SU-DHL-6 (cell line): ENCODE results near the gene ANP32B.
"Not testable (repeated sequence)": the region's sequence is repeated elsewhere in the genome, so short reads cannot be mapped to it uniquely, and the experiment has no call there.

ENCODE experiments used
- H2AFZ ChIP-seq: fragments of 200-600 bp; sonication (generic); 2 replicates; pipeline ENCODE4 v1.6.1; 2014; ENCODE audit warnings: low read depth, mild to moderate bottlenecking, moderate library complexity, mixed read lengths, antibody characterized with exemption, low read length; ENCODE audit not compliant: severe bottlenecking
- H3F3A ChIP-seq: fragments of 200-600 bp; shearing (Covaris generic); 2 replicates; pipeline ENCODE4 v1.6.0; 2016; ENCODE audit warnings: antibody characterized with exemption, mild to moderate bottlenecking; ENCODE audit not compliant: insufficient read depth
- H3K27ac ChIP-seq: fragments of 200-600 bp; sonication (generic); 2 replicates; pipeline ENCODE4 v1.5.1; 2016; ENCODE audit warnings: low read depth, mild to moderate bottlenecking, low read length, moderate library complexity, mixed read lengths
- H3K27me3 ChIP-seq: fragments of 200-600 bp; sonication (generic), shearing (Covaris generic); 2 replicates; pipeline ENCODE4 v1.6.0; 2014; ENCODE audit warnings: mild to moderate bottlenecking, low read length
- H3K36me3 ChIP-seq: fragments of 200-600 bp; sonication (generic); 2 replicates; pipeline ENCODE4 v1.6.1; 2014; ENCODE audit warnings: mild to moderate bottlenecking, low read length, mixed read lengths
- H3K4me2 ChIP-seq: fragments of 300-600, 200-600 bp; shearing (Covaris generic), sonication (generic); 2 replicates; pipeline ENCODE4 v1.6.0; 2014; ENCODE audit warnings: low read length, low read depth, mild to moderate bottlenecking; ENCODE audit not compliant: poor library complexity, severe bottlenecking
- H3K4me3 ChIP-seq: fragments of 200-600 bp; sonication (generic); 2 replicates; pipeline ENCODE4 v1.5.1; 2014; ENCODE audit warnings: antibody characterized with exemption, low read length, mild to moderate bottlenecking, mixed read lengths; ENCODE audit not compliant: insufficient read depth, poor library complexity, severe bottlenecking
- H3K79me2 ChIP-seq: fragments of 200-600 bp; sonication (generic); 2 replicates; pipeline ENCODE4 v1.6.1; 2014; ENCODE audit warnings: mild to moderate bottlenecking, low read length, moderate library complexity; ENCODE audit not compliant: insufficient read depth
- H3K9ac ChIP-seq: fragments of 200-600 bp; sonication (generic); 2 replicates; pipeline ENCODE4 v1.7.0; 2014; ENCODE audit warnings: mild to moderate bottlenecking, low read length
- H3K9me2 ChIP-seq: fragments of 200-600 bp; sonication (generic); replicated peaks from 2 replicates; pipeline ENCODE4 v1.6.1; 2014; ENCODE audit warnings: low read length; ENCODE audit not compliant: insufficient read depth
- H3K9me3 ChIP-seq: fragments of 200-600 bp; sonication (generic); 2 replicates; pipeline ENCODE4 v1.6.1; 2014; ENCODE audit warnings: low read length, mixed read lengths; ENCODE audit not compliant: insufficient read depth
- H4K20me1 ChIP-seq: fragments of 200-600 bp; sonication (generic); 2 replicates; pipeline ENCODE4 v1.6.1; 2014; ENCODE audit warnings: low read depth, mild to moderate bottlenecking, antibody characterized with exemption, low read length, moderate library complexity, mixed read lengths
- EZH2phosphoT487 ChIP-seq: fragments of 200-600 bp; sonication (generic), shearing (Covaris generic); conservative IDR thresholded peaks from 2 replicates; pipeline ENCODE4 v1.6.1; 2018; ENCODE audit warnings: mild to moderate bottlenecking, antibody characterized with exemption, low read length, moderate library complexity, mixed read lengths
- TF ChIP-seq, protein P1 (sequence below): fragments of 200-600 bp; sonication (generic); IDR thresholded peaks from one replicate; pipeline ENCODE4 v1.5.1; 2017; ENCODE audit warnings: antibody characterized with exemption, mild to moderate bottlenecking, low read length, moderate library complexity; ENCODE audit not compliant: insufficient read depth, poor library complexity, severe bottlenecking

The ANP32B gene

DNA sequence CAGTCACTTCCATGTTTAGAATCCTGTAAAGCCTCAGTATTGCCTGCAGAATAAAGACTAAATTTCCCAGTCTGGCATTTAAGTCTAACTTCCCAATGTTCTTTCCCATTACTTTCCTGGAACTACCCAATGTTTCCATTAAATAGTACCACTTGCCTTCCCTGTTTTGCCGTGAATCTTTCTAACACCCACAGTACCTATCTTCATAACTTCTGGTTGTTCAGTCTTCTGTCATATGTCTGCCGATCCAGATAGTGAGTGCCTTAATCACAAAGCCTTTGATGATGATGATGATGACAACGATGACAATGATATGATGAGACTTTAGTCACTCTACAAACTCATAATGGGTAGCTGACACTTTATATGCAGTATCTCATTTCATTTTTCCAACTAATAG is 38.5 kb upstream of the ANP32B start:
- H3K9ac ChIP-seq = no peak overlapping the region
- TF ChIP-seq EZH2phosphoT487 = no peak
- TF ChIP-seq, protein P1, sequence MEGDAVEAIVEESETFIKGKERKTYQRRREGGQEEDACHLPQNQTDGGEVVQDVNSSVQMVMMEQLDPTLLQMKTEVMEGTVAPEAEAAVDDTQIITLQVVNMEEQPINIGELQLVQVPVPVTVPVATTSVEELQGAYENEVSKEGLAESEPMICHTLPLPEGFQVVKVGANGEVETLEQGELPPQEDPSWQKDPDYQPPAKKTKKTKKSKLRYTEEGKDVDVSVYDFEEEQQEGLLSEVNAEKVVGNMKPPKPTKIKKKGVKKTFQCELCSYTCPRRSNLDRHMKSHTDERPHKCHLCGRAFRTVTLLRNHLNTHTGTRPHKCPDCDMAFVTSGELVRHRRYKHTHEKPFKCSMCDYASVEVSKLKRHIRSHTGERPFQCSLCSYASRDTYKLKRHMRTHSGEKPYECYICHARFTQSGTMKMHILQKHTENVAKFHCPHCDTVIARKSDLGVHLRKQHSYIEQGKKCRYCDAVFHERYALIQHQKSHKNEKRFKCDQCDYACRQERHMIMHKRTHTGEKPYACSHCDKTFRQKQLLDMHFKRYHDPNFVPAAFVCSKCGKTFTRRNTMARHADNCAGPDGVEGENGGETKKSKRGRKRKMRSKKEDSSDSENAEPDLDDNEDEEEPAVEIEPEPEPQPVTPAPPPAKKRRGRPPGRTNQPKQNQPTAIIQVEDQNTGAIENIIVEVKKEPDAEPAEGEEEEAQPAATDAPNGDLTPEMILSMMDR = no peak
- H3K27ac ChIP-seq = no peak overlapping the region
- H3K27me3 ChIP-seq = no peaks in the 10 kb centered on the region
- no peak overlapping the region for H2AFZ ChIP-seq
- H3F3A ChIP-seq = no peaks in the 10 kb centered on the region
- no peaks in the 10 kb centered on the region for H3K36me3 ChIP-seq
- no peak overlapping the region for H3K4me3 ChIP-seq
- no peaks in the 10 kb centered on the region for H3K9me2 ChIP-seq
- H3K4me2 ChIP-seq = no peak overlapping the region
- H3K79me2 ChIP-seq = no peaks in the 10 kb centered on the region
- H4K20me1 ChIP-seq = no peaks in the 10 kb centered on the region
- no peaks in the 10 kb centered on the region for H3K9me3 ChIP-seq

DNA sequence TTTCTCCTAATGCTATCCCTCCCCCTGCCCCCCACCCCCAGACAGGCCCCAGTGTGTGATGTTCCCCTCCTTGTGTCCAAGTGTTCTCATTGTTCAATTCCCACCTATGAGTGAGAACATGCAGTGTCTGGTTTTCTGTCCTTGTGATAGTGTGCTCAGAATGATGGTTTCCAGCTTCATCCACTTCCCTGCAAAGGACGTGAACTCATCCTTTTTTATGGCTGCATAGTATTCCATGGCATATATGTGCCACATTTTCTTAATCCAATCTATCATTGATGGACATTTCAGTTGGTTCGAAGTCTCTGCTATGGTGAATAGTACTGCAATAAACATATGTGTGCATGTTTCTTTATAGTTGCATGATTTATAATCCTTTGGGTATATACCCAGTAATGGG is 37.7 kb upstream of the ANP32B start:
- not testable (repeated sequence) for H3K4me2 ChIP-seq, H2AFZ ChIP-seq, H4K20me1 ChIP-seq, H3F3A ChIP-seq, H3K9me2 ChIP-seq, H3K27me3 ChIP-seq, H3K4me3 ChIP-seq, H3K9ac ChIP-seq, H3K27ac ChIP-seq, H3K79me2 ChIP-seq, H3K36me3 ChIP-seq, H3K9me3 ChIP-seq

DNA sequence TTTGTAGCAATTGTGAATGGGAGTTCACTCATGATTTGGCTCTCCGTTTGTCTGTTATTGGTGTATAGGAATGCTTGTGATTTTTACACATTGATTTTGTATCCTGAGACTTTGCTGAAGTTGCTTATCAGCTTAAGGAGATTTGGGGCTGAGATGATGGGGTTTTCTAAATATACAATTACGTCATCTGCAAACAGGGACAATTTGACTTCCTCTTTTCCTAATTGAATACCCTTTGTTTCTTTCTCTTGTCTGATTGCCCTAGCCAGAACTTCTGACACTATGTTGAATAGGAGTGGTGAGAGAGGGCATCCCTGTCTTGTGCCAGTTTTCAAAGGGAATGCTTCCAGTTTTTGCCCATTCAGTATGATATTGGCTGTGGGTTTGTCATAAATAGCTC is 36.0 kb upstream of the ANP32B start:
- not testable (repeated sequence) for H3K9me3 ChIP-seq, H4K20me1 ChIP-seq, H3K79me2 ChIP-seq, H3K27me3 ChIP-seq, H3K9ac ChIP-seq, H3K36me3 ChIP-seq, H3F3A ChIP-seq, H3K9me2 ChIP-seq, H2AFZ ChIP-seq, H3K27ac ChIP-seq, H3K4me3 ChIP-seq, H3K4me2 ChIP-seq

DNA sequence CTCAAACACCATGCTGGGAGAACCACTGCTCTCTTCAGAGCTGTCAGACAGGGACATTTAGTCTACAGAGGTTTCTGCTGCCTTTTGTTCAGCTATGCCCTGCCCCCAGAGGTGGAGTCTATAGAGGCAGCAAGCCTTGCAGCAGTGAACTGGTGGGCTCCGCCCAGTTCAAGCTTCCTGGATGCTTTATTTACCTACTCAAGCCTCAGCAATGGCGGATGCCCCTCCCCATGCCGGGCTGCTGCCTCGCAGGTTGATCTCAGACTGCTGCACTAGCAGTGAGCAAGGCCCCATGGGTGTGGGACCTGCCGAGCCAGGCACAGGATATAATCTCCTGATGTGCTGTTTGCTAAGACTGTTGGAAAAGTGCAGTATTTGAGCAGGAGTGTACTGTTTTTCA is 32.3 kb upstream of the ANP32B start:
- H3K9me3 ChIP-seq, H4K20me1 ChIP-seq, H3K4me3 ChIP-seq, H3K27me3 ChIP-seq, H3K79me2 ChIP-seq, H3K36me3 ChIP-seq, H3K27ac ChIP-seq, H3F3A ChIP-seq, H3K9me2 ChIP-seq: not testable (repeated sequence)
- Histone ChIP-seq H3K9ac (peak overlapping the region; percentile 35; the same call in 1 of the 2 replicates), H3K4me2 (peak overlapping the region; percentile 40), H2AFZ (peak overlapping the region; percentile 75)

DNA sequence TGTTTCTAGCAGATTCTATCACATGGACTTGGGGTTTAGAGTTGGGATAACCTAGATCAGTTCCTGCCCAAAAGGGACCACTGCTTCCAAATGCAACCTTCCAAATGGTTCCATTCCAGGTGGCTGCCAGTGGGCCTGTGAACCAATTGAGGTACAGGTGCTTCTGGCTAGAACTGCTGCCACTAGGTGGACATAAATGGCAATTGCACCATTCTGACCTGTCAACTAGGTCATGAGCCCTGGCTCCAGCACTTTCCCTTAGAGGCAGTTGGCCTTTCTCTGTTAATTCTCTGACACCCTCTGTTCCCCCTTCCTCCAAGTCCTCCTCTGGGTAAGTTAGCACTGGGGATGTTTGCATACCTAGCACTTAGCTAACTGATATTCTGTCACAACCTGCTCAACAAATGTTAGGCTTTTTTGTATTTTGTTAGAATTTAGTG is 28.6 kb upstream of the ANP32B start:
- Histone ChIP-seq H3K9ac (no peak overlapping the region), H3K27ac (no peak overlapping the region), H4K20me1 (no peaks in the 10 kb centered on the region), H3K4me3 (no peak overlapping the region), H3K36me3 (no peaks in the 10 kb centered on the region), H3K9me2 (no peaks in the 10 kb centered on the region), H3K9me3 (no peaks in the 10 kb centered on the region), H3F3A (no peaks in the 10 kb centered on the region), H3K4me2 (no peak overlapping the region), H2AFZ (no peak overlapping the region), H3K79me2 (no peaks in the 10 kb centered on the region), H3K27me3 (no peaks in the 10 kb centered on the region)
- TF ChIP-seq EZH2phosphoT487 = no peak
- TF ChIP-seq, protein P1 = peak; percentile 59
